HepG2 (cell line): ENCODE measurements around the gene DDN. TPM values are rescaled to one million over a fixed set of nuclear protein-coding genes. Genes with fewer than 3 reads are reported as not detected.
A peak's percentile ranks its signal among the peaks of the same experiment; 100 is the strongest.

ENCODE experiments used
- DBP ChIP-seq: sonication (generic); formaldehyde crosslinking; IDR thresholded peaks from 2 replicates; pipeline ENCODE4 v1.4.0; 2020; ENCODE audit warnings: missing genetic modification reagents; ENCODE audit errors: not compliant biosample characterization
- FOXA3 ChIP-seq: IDR thresholded peaks from 2 replicates; pipeline ENCODE4 v1.6.1; 2016; ENCODE audit warnings: missing genetic modification reagents, missing compliant biosample characterization
- IRF1 ChIP-seq: sonication (generic); formaldehyde crosslinking; IDR thresholded peaks from 2 replicates; pipeline ENCODE4 v1.4.0; 2020; ENCODE audit warnings: low read depth, mild to moderate bottlenecking, missing genetic modification reagents
- ISL2 ChIP-seq: sonication (generic); formaldehyde crosslinking; IDR thresholded peaks from 2 replicates; pipeline ENCODE4 v1.5.0; 2020; ENCODE audit warnings: missing genetic modification reagents
- PRMT3 ChIP-seq: sonication (generic); formaldehyde crosslinking; IDR thresholded peaks from 2 replicates; pipeline ENCODE4 v1.8.1; 2022; ENCODE audit warnings: low read depth, mild to moderate bottlenecking, moderate library complexity, missing genetic modification reagents, borderline replicate concordance
- RAD21 ChIP-seq: fragments of 450-650 bp; formaldehyde crosslinking; IDR thresholded peaks from 2 replicates; pipeline ENCODE4 v1.5.0; 2020; ENCODE audit warnings: mild to moderate bottlenecking
- REST ChIP-seq, 2 experiments: IDR thresholded peaks; 2 replicates each; pipeline ENCODE4 v1.6.1; 2011 to 2012; ENCODE audit warnings: low read length in 2 of 2, borderline replicate concordance in 1 of 2, low read depth in 1 of 2, mild to moderate bottlenecking in 1 of 2, moderate library complexity in 1 of 2
- SAFB2 ChIP-seq: sonication (generic); formaldehyde crosslinking; IDR thresholded peaks from 2 replicates; pipeline ENCODE4 v1.5.1; 2020; ENCODE audit warnings: missing genetic modification reagents, low read depth, mild to moderate bottlenecking, borderline replicate concordance
- TCF7 ChIP-seq: sonication (generic); IDR thresholded peaks from 2 replicates; pipeline ENCODE4 v1.6.1; 2016; ENCODE audit warnings: antibody characterized with exemption, low read depth
- UBTF ChIP-seq: sonication (generic); formaldehyde crosslinking; IDR thresholded peaks from 2 replicates; pipeline ENCODE4 v1.4.0; 2020; ENCODE audit warnings: mild to moderate bottlenecking, missing genetic modification reagents
- ZKSCAN8 ChIP-seq: IDR thresholded peaks from 2 replicates; pipeline ENCODE4 v1.6.1; 2016; ENCODE audit warnings: borderline replicate concordance, missing genetic modification reagents, missing compliant biosample characterization
- ZMYM4 ChIP-seq: sonication (generic); formaldehyde crosslinking; IDR thresholded peaks from 2 replicates; pipeline ENCODE4 v1.8.1; 2023; ENCODE audit warnings: mild to moderate bottlenecking, missing genetic modification reagents
- ZNF274 ChIP-seq: sonication (generic); formaldehyde crosslinking; IDR thresholded peaks from 2 replicates; pipeline ENCODE4 v1.5.1; 2020; ENCODE audit warnings: mild to moderate bottlenecking, missing genetic modification reagents
- ZNF512B ChIP-seq: sonication (generic); formaldehyde crosslinking; IDR thresholded peaks from 2 replicates; pipeline ENCODE4 v1.5.1; 2020; ENCODE audit warnings: missing genetic modification reagents, mild to moderate bottlenecking, borderline replicate concordance
- ZNF572 ChIP-seq: sonication (generic); formaldehyde crosslinking; IDR thresholded peaks from 2 replicates; pipeline ENCODE4 v1.5.1; 2020; ENCODE audit warnings: mild to moderate bottlenecking, missing genetic modification reagents
- ZNF878 ChIP-seq: sonication (generic); formaldehyde crosslinking; IDR thresholded peaks from 2 replicates; pipeline ENCODE4 v1.8.1; 2023; ENCODE audit warnings: mild to moderate bottlenecking, missing genetic modification reagents, moderate library complexity
- ZSCAN20 ChIP-seq: sonication (generic); formaldehyde crosslinking; IDR thresholded peaks from 2 replicates; pipeline ENCODE4 v1.4.0; 2020; ENCODE audit warnings: missing genetic modification reagents, mild to moderate bottlenecking, borderline replicate concordance
- polyA plus RNA-seq, 8 experiments: library from polyadenylated mRNA; depleted of rRNA in 3 of 8; stranded (reverse) in 7 of 8; unstranded in 1 of 8; fragments of >200 nt; fragmentation: Illumina TruSeq in 4 of 8; extraction: Trizol in 4 of 8; gene quantifications; 2 replicates each; pipeline versions ENCODE4 v1.2.1 to v1.2.3, GENCODE V29; 2011 to 2016; ENCODE audit warnings: low read depth in 4 of 8, missing spikeins in 1 of 8, mixed read lengths in 1 of 8; ENCODE audit not compliant: insufficient read depth in 1 of 8
- total RNA-seq, 5 experiments: library from RNA; depleted of rRNA; stranded (reverse); fragments of >200 nt; fragmentation: Illumina TruSeq; extraction: Trizol; gene quantifications; 2 replicates each; pipeline ENCODE4 v1.2.3, GENCODE V29; 2016; ENCODE audit warnings: low read depth in 1 of 5

DDN gene
- total and polyA plus RNA-seq, 2 of the 13 experiments (the other 11 are each of a cell fraction or from before 2014, with no cell fraction given), result 0.24 to 0.53 TPM

GRCh38 chr12:49018261-49019119, 19.3 kb upstream of the DDN start, which contains the start of gene PRKAG1 (continued):
- no peak for TF ChIP-seq DBP
- no peak for TF ChIP-seq REST (IDR thresholded peaks at IDR 0.05; ENCODE audit: borderline replicate concordance in 1 of 2, low read depth in 1 of 2, low read length in 2 of 2)
- peak; percentile 45; the same call in 1 of the 2 replicates for TF ChIP-seq ZKSCAN8 (CRISPR knock-in tag)
- peak; percentile 44; the same call in 1 of the 2 replicates for TF ChIP-seq FOXA3 (CRISPR knock-in tag)
- peak; percentile 17; the same call in 1 of the 2 replicates for TF ChIP-seq ZNF572 (CRISPR knock-in tag)
- peak; percentile 83 for TF ChIP-seq ZMYM4 (CRISPR knock-in tag)
- no peak for TF ChIP-seq ZNF512B (CRISPR knock-in tag)
- no peak; the same call in 1 of the 2 replicates for TF ChIP-seq PRMT3 (CRISPR knock-in tag)
- TF ChIP-seq ISL2 (CRISPR knock-in tag), result peak; percentile 46; the same call in 1 of the 2 replicates
- peak; percentile 86 for TF ChIP-seq UBTF (CRISPR knock-in tag)
- no peak for TF ChIP-seq IRF1 (CRISPR knock-in tag)
- TF ChIP-seq TCF7, result no peak
- TF ChIP-seq ZNF274 (CRISPR knock-in tag), result peak; percentile 46; the same call in 1 of the 2 replicates
- TF ChIP-seq ZSCAN20 (CRISPR knock-in tag), result peak; percentile 65; the same call in 1 of the 2 replicates
- TF ChIP-seq SAFB2 (CRISPR knock-in tag), result 0 out of 2 replicates have a peak, but pooled peaks have one; percentile 42
- TF ChIP-seq ZNF878, result no peak; the same call in 1 of the 2 replicates
- TF ChIP-seq RAD21 (CRISPR knock-in tag), result peak; percentile 25; the same call in 1 of the 2 replicates
